Smooth muscle cell (in vitro differentiated cells): ENCODE data around the gene ZNF516. TPM values are rescaled to one million over a fixed set of nuclear protein-coding genes. Genes with fewer than 3 reads are reported as not detected.

Source experiments
- DNase-seq: peaks from one replicate; lab custom pipeline; 2025; ENCODE audit not compliant: unreplicated experiment; lab: John Stamatoyannopoulos, UW
- H2AFZ ChIP-seq: fragments of 200-600 bp; sonication (generic); 2 replicates; pipeline ENCODE4 v1.6.0; 2016; ENCODE audit warnings: antibody characterized with exemption, low read depth, mild to moderate bottlenecking
- H3F3A ChIP-seq: fragments of 200-600 bp; sonication (generic); 2 replicates; pipeline ENCODE4 v1.6.0; 2017; ENCODE audit warnings: antibody characterized with exemption, low read depth
- H3K27ac ChIP-seq: fragments of 200-600 bp; sonication (generic); 2 replicates; pipeline ENCODE4 v1.5.1; 2016; ENCODE audit warnings: low read depth, mild to moderate bottlenecking
- H3K27me3 ChIP-seq: fragments of 200-600 bp; sonication (generic); 2 replicates; pipeline ENCODE4 v1.6.1; 2016; ENCODE audit warnings: low read depth, mild to moderate bottlenecking
- H3K36me3 ChIP-seq: fragments of 200-600 bp; sonication (generic); 2 replicates; pipeline ENCODE4 v1.5.1; 2016; ENCODE audit warnings: low read depth
- H3K4me1 ChIP-seq: fragments of 200-600 bp; sonication (generic); 2 replicates; pipeline ENCODE4 v1.5.1; 2016; ENCODE audit warnings: low read depth
- H3K4me2 ChIP-seq: fragments of 200-600 bp; sonication (generic); 2 replicates; pipeline ENCODE4 v1.6.0; 2016; ENCODE audit warnings: mild to moderate bottlenecking
- H3K4me3 ChIP-seq: fragments of 200-600 bp; sonication (generic); 2 replicates; pipeline ENCODE4 v1.5.1; 2016; ENCODE audit warnings: mild to moderate bottlenecking
- H3K79me2 ChIP-seq: fragments of 200-600 bp; sonication (generic); 2 replicates; pipeline ENCODE4 v1.6.0; 2016; ENCODE audit warnings: low read depth, mild to moderate bottlenecking
- H3K9ac ChIP-seq: fragments of 200-600 bp; sonication (generic); 2 replicates; pipeline ENCODE4 v1.6.0; 2016; ENCODE audit warnings: low read depth
- H3K9me3 ChIP-seq: fragments of 200-600 bp; sonication (generic); replicated peaks from 2 replicates; pipeline ENCODE4 v1.5.1; 2016; ENCODE audit warnings: low read depth
- H4K20me1 ChIP-seq: fragments of 200-600 bp; sonication (generic); 2 replicates; pipeline ENCODE4 v1.6.0; 2016; ENCODE audit warnings: low read depth
- CTCF ChIP-seq: fragments of 200-600 bp; sonication (generic); IDR thresholded peaks from 2 replicates; pipeline ENCODE4 v1.5.1; 2017; ENCODE audit warnings: borderline replicate concordance, mild to moderate bottlenecking, antibody characterized with exemption; ENCODE audit not compliant: insufficient read depth, poor library complexity, severe bottlenecking
- WGBS: methylation state at CpG from one replicate; pipeline ENCODE4 v1.1.7; 2016; ENCODE audit warnings: low lambda C conversion rate; 5-methylcytosine and 5-hydroxymethylcytosine counted together
- polyA plus RNA-seq: library from polyadenylated mRNA; unstranded; fragments of >200 nt; fragmentation: Nextera tagmentation; extraction: Ambion mirVana; gene quantifications from 2 replicates; pipeline ENCODE4 v1.2.1, GENCODE V29; 2016
- total RNA-seq: library from RNA; depleted of rRNA; stranded (reverse); fragments of >200 nt; gene quantifications from 2 replicates; pipeline ENCODE4 v1.2.3, GENCODE V29; 2014

The ZNF516 gene
- total and polyA plus RNA-seq, 2 experiments from 2014 or later: 15.6 to 24.2 TPM

GRCh38 chr18:76369791-76370190 lies 125.3 kb downstream of the ZNF516 start:
- H3K4me2 ChIP-seq: no peak overlapping the region
- no peak overlapping the region for H2AFZ ChIP-seq
- H3K4me3 ChIP-seq: no peak overlapping the region
- no peak overlapping the region for H3K27ac ChIP-seq
- H3K36me3 ChIP-seq: no peaks in the 10 kb centered on the region
- WGBS: 96% methylated on average over 11 of the region's 11 CpGs
- peaks cover 35% of the 10 kb centered on the region for H3K79me2 ChIP-seq
- H3K27me3 ChIP-seq: no peaks in the 10 kb centered on the region
- H4K20me1 ChIP-seq: peaks cover 54% of the 10 kb centered on the region
- no peak for TF ChIP-seq CTCF
- H3F3A ChIP-seq: no peaks in the 10 kb centered on the region
- H3K4me1 ChIP-seq: no peaks in the 10 kb centered on the region
- no peaks in the 10 kb centered on the region for H3K9me3 ChIP-seq
- DNase-seq: no peak
- H3K9ac ChIP-seq: no peak overlapping the region

GRCh38 chr18:76368976-76369375 lies 126.1 kb downstream of the ZNF516 start:
- Histone ChIP-seq H3K79me2 (peaks cover 32% of the 10 kb centered on the region), H3K4me3 (no peak overlapping the region), H3F3A (peaks cover under 1% of the 10 kb centered on the region), H3K4me1 (no peaks in the 10 kb centered on the region), H2AFZ (no peak overlapping the region), H3K9ac (no peak overlapping the region), H3K27me3 (no peaks in the 10 kb centered on the region), H3K27ac (no peak overlapping the region), H4K20me1 (peaks cover 46% of the 10 kb centered on the region), H3K9me3 (no peaks in the 10 kb centered on the region), H3K36me3 (no peaks in the 10 kb centered on the region), H3K4me2 (no peak overlapping the region)
- DNase-seq: no peak
- 91% methylated on average over 5 of the region's 5 CpGs for WGBS
- TF ChIP-seq CTCF: no peak

GRCh38 chr18:76368271-76368670 lies 126.8 kb downstream of the ZNF516 start:
- H3K9ac ChIP-seq: no peak overlapping the region
- peaks cover 4% of the 10 kb centered on the region for H3F3A ChIP-seq
- TF ChIP-seq CTCF: no peak
- 48% methylated on average over 3 of the region's 3 CpGs for WGBS
- H3K27me3 ChIP-seq: no peaks in the 10 kb centered on the region
- H3K9me3 ChIP-seq: no peaks in the 10 kb centered on the region
- H3K27ac ChIP-seq: no peak overlapping the region
- no peaks in the 10 kb centered on the region for H3K36me3 ChIP-seq
- no peak overlapping the region for H3K4me3 ChIP-seq
- H3K4me1 ChIP-seq: no peaks in the 10 kb centered on the region
- peaks cover 39% of the 10 kb centered on the region for H4K20me1 ChIP-seq
- H2AFZ ChIP-seq: no peak overlapping the region
- DNase-seq: no peak
- peaks cover 31% of the 10 kb centered on the region for H3K79me2 ChIP-seq
- no peak overlapping the region for H3K4me2 ChIP-seq
